Glutamatergic neuron (in vitro differentiated cells): ENCODE measurements around the gene ZNF423. TPM values are rescaled to one million over a fixed set of nuclear protein-coding genes. Genes with fewer than 3 reads are reported as not detected.
A peak's percentile ranks its signal among the peaks of the same experiment; 100 is the strongest.

Experiments used
- DNase-seq: peaks from one replicate; pipeline ENCODE4 v3.0.0; 2022
- H3K27ac Mint-ChIP-seq: one replicate; pipeline ENCODE4 v1.8.0; 2020; ENCODE audit warnings: mild to moderate bottlenecking, mixed read lengths, inconsistent platforms; ENCODE audit not compliant: unreplicated experiment
- H3K27me3 Mint-ChIP-seq: one replicate; pipeline ENCODE4 v1.8.0; 2020; ENCODE audit warnings: mild to moderate bottlenecking, moderate library complexity, mixed read lengths, inconsistent platforms; ENCODE audit not compliant: unreplicated experiment
- H3K36me3 Mint-ChIP-seq: one replicate; pipeline ENCODE4 v1.8.0; 2020; ENCODE audit warnings: mild to moderate bottlenecking, mixed read lengths, inconsistent platforms; ENCODE audit not compliant: unreplicated experiment
- H3K4me1 Mint-ChIP-seq: one replicate; pipeline ENCODE4 v1.8.0; 2020; ENCODE audit warnings: mild to moderate bottlenecking, low read depth, mixed read lengths, inconsistent platforms; ENCODE audit not compliant: unreplicated experiment
- H3K4me3 Mint-ChIP-seq: one replicate; pipeline ENCODE4 v1.8.0; 2020; ENCODE audit warnings: mild to moderate bottlenecking, mixed read lengths, inconsistent platforms; ENCODE audit not compliant: unreplicated experiment
- H3K9me3 Mint-ChIP-seq: one replicate; pipeline ENCODE4 v1.8.0; 2020; ENCODE audit warnings: mild to moderate bottlenecking, moderate library complexity, mixed read lengths, inconsistent platforms; ENCODE audit not compliant: unreplicated experiment
- total RNA-seq: library from RNA; stranded (reverse); fragmentation: NEBNext Ultra II Directional; extraction: Animal tissue kit (Norgen Biotek cat#: 25700); gene quantifications from one replicate; pipeline ENCODE4 v1.2.1, GENCODE V29; 2021; ENCODE audit not compliant: unreplicated experiment
- TF ChIP-seq, protein P1 (sequence below): fragments of 200-600 bp; sonication (generic); IDR thresholded peaks from one replicate; pipeline ENCODE4 v1.5.0; 2021; ENCODE audit not compliant: partially characterized antibody, unreplicated experiment

Gene ZNF423
- total RNA-seq, 1 donor from 2014 or later: 149 TPM

DNA sequence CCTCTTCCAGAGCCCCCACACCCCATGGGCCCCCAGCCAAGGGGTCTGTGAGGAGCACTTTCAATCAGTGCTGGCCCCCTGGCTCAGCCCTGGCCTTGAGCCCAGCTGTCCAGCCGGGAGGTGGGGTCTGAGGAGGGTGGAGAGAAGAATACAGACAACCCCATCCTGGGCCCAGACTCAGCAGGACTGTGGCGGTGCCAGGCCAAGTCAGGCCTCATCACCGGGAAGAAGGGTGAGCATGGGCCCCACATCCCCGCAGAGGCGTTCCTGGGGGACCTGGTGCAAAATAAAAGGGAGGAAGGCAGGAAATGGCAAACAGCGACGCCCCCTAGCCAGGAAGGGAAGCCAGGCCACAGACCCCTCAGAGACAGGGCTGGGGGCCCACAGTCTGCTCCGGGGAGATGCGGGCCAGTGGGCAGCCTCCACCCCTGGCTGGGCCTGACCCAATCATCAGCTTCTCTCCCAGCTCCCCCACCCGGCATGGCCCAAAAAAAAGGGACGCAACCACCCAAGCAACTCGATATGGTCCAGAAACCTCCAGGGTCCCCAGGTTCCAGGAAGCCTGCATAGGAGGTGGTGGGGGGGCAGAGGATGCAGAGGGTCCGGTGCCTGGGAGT, 20.6 kb downstream of the ZNF423 start:
- no peak for DNase-seq
- H3K27me3 Mint-ChIP-seq: peaks cover 14% of the 10 kb centered on the region
- peaks cover 6% of the 10 kb centered on the region for H3K36me3 Mint-ChIP-seq
- TF ChIP-seq, protein P1, sequence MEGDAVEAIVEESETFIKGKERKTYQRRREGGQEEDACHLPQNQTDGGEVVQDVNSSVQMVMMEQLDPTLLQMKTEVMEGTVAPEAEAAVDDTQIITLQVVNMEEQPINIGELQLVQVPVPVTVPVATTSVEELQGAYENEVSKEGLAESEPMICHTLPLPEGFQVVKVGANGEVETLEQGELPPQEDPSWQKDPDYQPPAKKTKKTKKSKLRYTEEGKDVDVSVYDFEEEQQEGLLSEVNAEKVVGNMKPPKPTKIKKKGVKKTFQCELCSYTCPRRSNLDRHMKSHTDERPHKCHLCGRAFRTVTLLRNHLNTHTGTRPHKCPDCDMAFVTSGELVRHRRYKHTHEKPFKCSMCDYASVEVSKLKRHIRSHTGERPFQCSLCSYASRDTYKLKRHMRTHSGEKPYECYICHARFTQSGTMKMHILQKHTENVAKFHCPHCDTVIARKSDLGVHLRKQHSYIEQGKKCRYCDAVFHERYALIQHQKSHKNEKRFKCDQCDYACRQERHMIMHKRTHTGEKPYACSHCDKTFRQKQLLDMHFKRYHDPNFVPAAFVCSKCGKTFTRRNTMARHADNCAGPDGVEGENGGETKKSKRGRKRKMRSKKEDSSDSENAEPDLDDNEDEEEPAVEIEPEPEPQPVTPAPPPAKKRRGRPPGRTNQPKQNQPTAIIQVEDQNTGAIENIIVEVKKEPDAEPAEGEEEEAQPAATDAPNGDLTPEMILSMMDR: no peak
- H3K4me1 Mint-ChIP-seq: peaks cover 63% of the 10 kb centered on the region
- peak overlapping the region; percentile 63 for H3K4me3 Mint-ChIP-seq
- peaks cover 29% of the 10 kb centered on the region for H3K9me3 Mint-ChIP-seq
- H3K27ac Mint-ChIP-seq: peak overlapping the region; percentile 86

DNA sequence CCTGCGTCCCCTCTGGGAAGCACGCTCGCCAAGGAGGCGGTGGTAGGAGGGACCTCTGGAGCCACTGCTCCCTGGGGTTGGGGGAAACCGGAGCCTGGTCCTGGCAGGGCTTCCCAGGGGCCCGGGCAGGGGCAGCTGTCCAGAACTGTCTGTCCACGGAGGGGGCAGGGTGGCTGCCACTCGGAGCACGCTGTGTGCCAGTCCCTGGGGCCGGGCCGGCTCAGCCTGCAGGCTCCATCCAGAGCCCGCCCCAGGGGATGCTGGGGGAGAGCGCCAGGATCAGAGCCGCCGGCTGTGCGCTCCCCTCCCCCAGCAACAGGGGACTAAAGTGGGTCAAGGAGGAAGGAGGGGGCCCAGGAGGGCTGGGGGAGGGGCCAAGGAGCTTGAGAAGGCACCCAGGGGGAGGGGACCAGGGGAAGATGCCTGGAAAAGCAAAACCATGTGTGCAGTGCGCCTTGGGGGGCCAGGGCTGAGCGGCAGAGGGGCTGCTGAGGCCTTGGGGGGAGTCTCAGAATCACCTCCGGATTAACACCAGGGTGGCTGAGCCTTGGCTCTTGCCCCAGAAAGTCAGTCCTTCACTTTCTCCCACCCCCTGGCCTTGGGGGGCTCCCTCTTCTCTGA, 21.3 kb downstream of the ZNF423 start:
- DNase-seq: peak; percentile 80
- TF ChIP-seq, protein P1: no peak
- Mint-ChIP-seq H3K36me3 (peaks cover 6% of the 10 kb centered on the region), H3K27me3 (peaks cover 14% of the 10 kb centered on the region), H3K27ac (no peak overlapping the region), H3K4me3 (peak overlapping the region; percentile 63), H3K9me3 (peaks cover 32% of the 10 kb centered on the region), H3K4me1 (peaks cover 60% of the 10 kb centered on the region)

DNA sequence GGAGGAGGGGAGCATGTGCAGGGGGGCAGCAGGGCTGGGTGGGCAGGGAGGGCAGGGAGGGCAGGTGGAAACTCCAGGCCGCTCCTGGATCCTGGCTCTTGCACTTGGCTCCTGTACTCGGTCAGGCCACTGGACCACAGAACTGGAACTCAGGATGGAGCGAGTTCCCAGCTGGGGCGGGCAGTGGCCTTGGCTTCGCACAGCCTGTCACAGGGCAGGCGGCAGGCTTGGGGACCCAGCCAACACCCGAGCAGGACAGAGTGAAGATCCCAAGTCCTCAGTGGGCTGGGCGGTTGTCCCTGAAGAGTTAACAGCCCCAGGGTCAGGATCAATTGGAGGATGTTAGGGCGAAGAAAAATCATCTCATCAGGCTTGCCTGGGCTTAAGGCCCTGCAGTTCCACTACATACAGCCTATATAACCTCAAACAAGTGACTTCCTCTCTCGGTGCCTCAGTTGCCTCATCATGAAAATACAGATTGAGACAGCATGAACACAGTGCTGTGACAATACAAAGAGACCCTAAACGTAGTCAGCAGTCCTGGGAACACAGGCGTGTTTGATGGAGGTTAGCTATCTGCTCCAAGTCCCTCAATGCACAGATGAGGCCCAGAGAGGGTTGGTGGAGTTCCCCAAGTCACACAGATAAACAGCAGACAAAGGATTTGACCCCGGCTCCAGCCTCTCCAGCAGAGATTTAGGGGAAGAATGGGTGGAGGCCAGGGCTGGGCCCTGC, 21.9 kb downstream of the ZNF423 start:
- Mint-ChIP-seq H3K4me3 (peak overlapping the region; percentile 60), H3K4me1 (peaks cover 63% of the 10 kb centered on the region), H3K9me3 (peaks cover 34% of the 10 kb centered on the region), H3K27me3 (peaks cover 14% of the 10 kb centered on the region), H3K36me3 (peaks cover 6% of the 10 kb centered on the region), H3K27ac (peak overlapping the region; percentile 84)
- TF ChIP-seq, protein P1: no peak
- DNase-seq: no peak

DNA sequence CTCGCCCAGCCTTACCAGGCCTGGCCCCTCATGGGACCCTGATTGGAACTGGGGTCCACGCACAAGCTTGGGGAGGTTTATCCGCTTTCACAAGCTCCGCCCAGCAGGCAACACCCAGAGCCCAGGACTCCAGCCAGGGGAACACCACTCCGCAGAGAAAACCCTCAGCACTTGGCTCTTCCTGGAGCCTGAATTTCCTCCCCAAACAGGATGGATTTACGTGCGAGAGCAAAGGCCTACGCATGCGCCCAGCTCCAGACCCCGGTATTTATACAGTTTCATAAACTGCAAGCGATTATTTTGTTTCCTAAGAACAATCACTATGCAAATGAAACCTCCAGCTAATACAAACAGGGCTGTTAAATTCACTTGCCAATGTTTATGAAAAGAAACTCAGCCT, 22.8 kb downstream of the ZNF423 start:
- peaks cover 37% of the 10 kb centered on the region for H3K9me3 Mint-ChIP-seq
- DNase-seq: no peak
- H3K27ac Mint-ChIP-seq: peak overlapping the region; percentile 84
- peak overlapping the region; percentile 84 for H3K4me3 Mint-ChIP-seq
- H3K36me3 Mint-ChIP-seq: peaks cover 6% of the 10 kb centered on the region
- H3K4me1 Mint-ChIP-seq: peaks cover 70% of the 10 kb centered on the region
- H3K27me3 Mint-ChIP-seq: peaks cover 12% of the 10 kb centered on the region
- TF ChIP-seq, protein P1: no peak

GRCh38 chr16:49832177-49832576, 23.7 kb downstream of the ZNF423 start:
- Mint-ChIP-seq H3K4me3 (no peak overlapping the region), H3K27ac (peak overlapping the region; percentile 59), H3K9me3 (peaks cover 32% of the 10 kb centered on the region), H3K36me3 (peaks cover 6% of the 10 kb centered on the region), H3K4me1 (peaks cover 71% of the 10 kb centered on the region), H3K27me3 (peaks cover 8% of the 10 kb centered on the region)
- no peak for DNase-seq
- TF ChIP-seq, protein P1: no peak
